Non-pigmented ciliary epithelial cell (primary cell): ENCODE data around the gene OMP.

Source experiments
- DNase-seq: peaks from one replicate; pipeline ENCODE4 v3.0.0-alpha.2; 2010; ENCODE audit warnings: low read depth

OMP gene

GRCh38 chr11:77104727-77105126 is 2.1 kb downstream of the OMP start:
- DNase-seq, result no peak

- DNase-seq, result no peak
Measured at GRCh38 chr11:77106321-77106720, 3.7 kb downstream of the OMP start.

GRCh38 chr11:77106759-77107158 is 4.1 kb downstream of the OMP start:
- DNase-seq, result no peak

GRCh38 chr11:77107950-77108349 is 5.3 kb downstream of the OMP start:
- peak; percentile 73 for DNase-seq

- no peak for DNase-seq
Measured at GRCh38 chr11:77108436-77108835, 5.8 kb downstream of the OMP start.

GRCh38 chr11:77109236-77110019 is 6.8 kb downstream of the OMP start:
- no peak for DNase-seq

GRCh38 chr11:77110836-77111235 is 8.2 kb downstream of the OMP start:
- DNase-seq, result no peak

- DNase-seq, result no peak
Measured at GRCh38 chr11:77111277-77111676, 8.6 kb downstream of the OMP start.

GRCh38 chr11:77111946-77112345 is 9.3 kb downstream of the OMP start:
- DNase-seq, result no peak

- DNase-seq, result no peak
Measured at GRCh38 chr11:77112641-77113381, 10.2 kb downstream of the OMP start.

- no peak for DNase-seq
Measured at GRCh38 chr11:77113382-77114088, 10.9 kb downstream of the OMP start.

GRCh38 chr11:77114089-77114463 is 11.4 kb downstream of the OMP start:
- no peak for DNase-seq

GRCh38 chr11:77115181-77115611 is 12.6 kb downstream of the OMP start:
- no peak for DNase-seq

GRCh38 chr11:77115956-77116355 is 13.3 kb downstream of the OMP start:
- no peak for DNase-seq

GRCh38 chr11:77117492-77117891 is 14.9 kb downstream of the OMP start:
- DNase-seq, result no peak

- no peak for DNase-seq
Measured at GRCh38 chr11:77118086-77118485, 15.4 kb downstream of the OMP start.

- DNase-seq, result no peak
Measured at GRCh38 chr11:77118971-77119370, 16.3 kb downstream of the OMP start.

- DNase-seq, result no peak
Measured at GRCh38 chr11:77119531-77119936, 16.9 kb downstream of the OMP start.

- DNase-seq, result no peak
Measured at GRCh38 chr11:77120571-77120970, 17.9 kb downstream of the OMP start.

GRCh38 chr11:77121096-77121640 is 18.5 kb downstream of the OMP start:
- no peak for DNase-seq

GRCh38 chr11:77121876-77122575 is 19.4 kb downstream of the OMP start:
- DNase-seq, result no peak
